ENCODE results near the gene BCL2L12.
"Not testable (repeated sequence)": the region's sequence is repeated elsewhere in the genome, so short reads cannot be mapped to it uniquely, and the experiment has no call there.

Gene BCL2L12

GRCh38 chr19:49713236-49713845 lies 47.6 kb downstream of the BCL2L12 start:
- no peak for DNase-seq

GRCh38 chr19:49716154-49716553 lies 50.4 kb downstream of the BCL2L12 start:
- no peak for DNase-seq

- no peak for DNase-seq
Observed at GRCh38 chr19:49718511-49718910, 52.8 kb downstream of the BCL2L12 start.

- DNase-seq = no peak
Observed at GRCh38 chr19:49718991-49719390, 53.3 kb downstream of the BCL2L12 start.

- DNase-seq = not testable (repeated sequence)
Observed at GRCh38 chr19:49719420-49719819, 53.7 kb downstream of the BCL2L12 start.
